Measurements from ENCODE around the gene PHKG2.

PHKG2 gene

GRCh38 chr16:30757316-30757715 lies 9.1 kb downstream of the PHKG2 start:
- DNase-seq (ENCODE audit: low read depth): no peak

- DNase-seq (ENCODE audit: low read depth): no peak
Observed at GRCh38 chr16:30758988-30759491, 10.8 kb downstream of the PHKG2 start.

GRCh38 chr16:30760001-30760559 lies 11.9 kb downstream of the PHKG2 start:
- DNase-seq (ENCODE audit: low read depth): no peak

- DNase-seq (ENCODE audit: low read depth): no peak
Observed at GRCh38 chr16:30760577-30761426, 12.6 kb downstream of the PHKG2 start.

- DNase-seq (ENCODE audit: low read depth): peak; percentile 39
Observed at GRCh38 chr16:30761427-30761927, 13.3 kb downstream of the PHKG2 start.

GRCh38 chr16:30761928-30762902 lies 14.0 kb downstream of the PHKG2 start, which contains the start of the genes CFAP119 and RNF40:
CFAP119 (minus strand) TSS chr16:30762062; CDS start chr16:30761748, 314 bp downstream.
RNF40 (plus strand) TSS chr16:30762322; CDS start chr16:30762546, 224 bp downstream.
- peak; percentile 93 for DNase-seq (ENCODE audit: low read depth)

GRCh38 chr16:30762991-30763725 lies 14.9 kb downstream of the PHKG2 start:
- no peak for DNase-seq (ENCODE audit: low read depth)

GRCh38 chr16:30764086-30764485 lies 15.9 kb downstream of the PHKG2 start:
- no peak for DNase-seq (ENCODE audit: low read depth)

- DNase-seq (ENCODE audit: low read depth): no peak
Observed at GRCh38 chr16:30764816-30765465, 16.7 kb downstream of the PHKG2 start.

GRCh38 chr16:30766206-30766932 lies 18.1 kb downstream of the PHKG2 start:
- DNase-seq (ENCODE audit: low read depth): no peak

- no peak for DNase-seq (ENCODE audit: low read depth)
Observed at GRCh38 chr16:30766933-30767284, 18.7 kb downstream of the PHKG2 start.

GRCh38 chr16:30767767-30768465 lies 19.7 kb downstream of the PHKG2 start:
- no peak for DNase-seq (ENCODE audit: low read depth)

GRCh38 chr16:30768583-30769181 lies 20.5 kb downstream of the PHKG2 start:
- DNase-seq (ENCODE audit: low read depth): no peak

GRCh38 chr16:30769379-30770089 lies 21.3 kb downstream of the PHKG2 start:
- no peak for DNase-seq (ENCODE audit: low read depth)

GRCh38 chr16:30771726-30772125 lies 23.5 kb downstream of the PHKG2 start:
- no peak for DNase-seq (ENCODE audit: low read depth)

GRCh38 chr16:30773826-30774225 lies 25.6 kb downstream of the PHKG2 start:
- no peak for DNase-seq (ENCODE audit: low read depth)

GRCh38 chr16:30774367-30775130 lies 26.3 kb downstream of the PHKG2 start:
- no peak for DNase-seq (ENCODE audit: low read depth)

- no peak for DNase-seq (ENCODE audit: low read depth)
Observed at GRCh38 chr16:30775131-30775391, 26.8 kb downstream of the PHKG2 start.

Data from stimulated activated CD8-positive, alpha-beta memory T cell treated with anti-CD3 and anti-CD28 coated beads, Interleukin-4, amount 100 ng/mL, for 24 hours (primary cell).